NCI-H146 (cell line): ENCODE measurements around the gene PARVA.

Experiments
- DNase-seq: peaks from one replicate; lab custom pipeline; 2025; lab: John Stamatoyannopoulos, UW

The PARVA gene

GRCh38 chr11:12433121-12433520, 55.8 kb downstream of the PARVA start:
- DNase-seq = no peak

GRCh38 chr11:12433571-12434324, 56.4 kb downstream of the PARVA start:
- DNase-seq = no peak

GRCh38 chr11:12434325-12434654, 56.9 kb downstream of the PARVA start:
- no peak for DNase-seq

- no peak for DNase-seq
Observed at GRCh38 chr11:12435264-12435663, 57.9 kb downstream of the PARVA start.

- no peak for DNase-seq
Observed at GRCh38 chr11:12436266-12436665, 58.9 kb downstream of the PARVA start.

- no peak for DNase-seq
Observed at GRCh38 chr11:12438291-12438690, 60.9 kb downstream of the PARVA start.

- no peak for DNase-seq
Observed at GRCh38 chr11:12439615-12440014, 62.2 kb downstream of the PARVA start.

GRCh38 chr11:12440565-12440964, 63.2 kb downstream of the PARVA start:
- DNase-seq = no peak

GRCh38 chr11:12441231-12441861, 64.0 kb downstream of the PARVA start:
- no peak for DNase-seq

- no peak for DNase-seq
Observed at GRCh38 chr11:12444601-12445000, 67.2 kb downstream of the PARVA start.

GRCh38 chr11:12445001-12445400, 67.6 kb downstream of the PARVA start:
- DNase-seq = no peak

GRCh38 chr11:12446863-12447262, 69.5 kb downstream of the PARVA start:
- DNase-seq = no peak

- DNase-seq = no peak
Observed at GRCh38 chr11:12448131-12448939, 71.0 kb downstream of the PARVA start.

GRCh38 chr11:12449961-12450715, 72.8 kb downstream of the PARVA start:
- DNase-seq = no peak

GRCh38 chr11:12451179-12451814, 73.9 kb downstream of the PARVA start:
- no peak for DNase-seq

- no peak for DNase-seq
Observed at GRCh38 chr11:12453243-12453642, 75.9 kb downstream of the PARVA start.

GRCh38 chr11:12454782-12455181, 77.4 kb downstream of the PARVA start:
- no peak for DNase-seq

- no peak for DNase-seq
Observed at GRCh38 chr11:12455938-12456337, 78.6 kb downstream of the PARVA start.

GRCh38 chr11:12456651-12457579, 79.5 kb downstream of the PARVA start:
- DNase-seq = no peak

- no peak for DNase-seq
Observed at GRCh38 chr11:12458042-12458441, 80.7 kb downstream of the PARVA start.

- no peak for DNase-seq
Observed at GRCh38 chr11:12459374-12459773, 82.0 kb downstream of the PARVA start.
